Left lung (tissue), 10 donors: ENCODE measurements around the gene SLF1. TPM values are rescaled to one million over a fixed set of nuclear protein-coding genes. Genes with fewer than 3 reads are reported as not detected.

Experiments
- ATAC-seq: fragments of 200-7000 bp; cut with Tn5 transposase; one replicate; pipeline ENCODE4 v1.9.1; 2020; ENCODE audit warnings: moderate library complexity
- DNase-seq, 4 donors: peaks; one replicate each; pipeline ENCODE4 v3.0.0-alpha.2; 2013 to 2020
- H3K27ac ChIP-seq, 2 donors: fragments of 200-600 bp; sonication (generic) in 1 of 2; one replicate each; pipeline versions ENCODE4 v1.5.0 to v1.8.0; 2020 to 2021
- H3K27me3 ChIP-seq, 2 donors: fragments of 200-600 bp; sonication (generic) in 1 of 2; one replicate each; pipeline versions ENCODE4 v1.5.0 to v1.8.0; 2020 to 2021
- H3K36me3 ChIP-seq, 2 donors: fragments of 200-600 bp; sonication (generic) in 1 of 2; one replicate each; pipeline versions ENCODE4 v1.5.0 to v1.8.0; 2020 to 2021
- H3K4me1 ChIP-seq, 2 donors: fragments of 200-600 bp; one replicate each; pipeline ENCODE4 v1.8.0; 2021
- H3K4me3 ChIP-seq, 2 donors: fragments of 200-600 bp; sonication (generic) in 1 of 2; one replicate each; pipeline versions ENCODE4 v1.5.0 to v1.8.0; 2020 to 2021; ENCODE audit warnings: mild to moderate bottlenecking in 1 of 2
- H3K9me3 ChIP-seq, 2 donors: fragments of 200-600 bp; sonication (generic) in 1 of 2; one replicate each; pipeline versions ENCODE4 v1.5.0 to v1.8.0; 2020 to 2021
- intact Hi-C, 2 donors: fragments of 100-400 bp; cut with DNase I; formaldehyde crosslinking; loops; one replicate each; pipeline versions ENCODE4 v1.11.2 to v1.14.2; 2022
- polyA plus RNA-seq, 6 donors: library from polyadenylated mRNA; unstranded; fragments of 120-200 nt; gene quantifications; one replicate each; pipeline ENCODE4 v1.2.1, GENCODE V29; 2013; ENCODE audit not compliant: insufficient read length in 6 of 6
- total RNA-seq, 2 donors: library from RNA; stranded (reverse); fragmentation: NEBNext Ultra II Directional; extraction: Animal tissue kit (Norgen Biotek cat#: 25700); gene quantifications; one replicate each; pipeline ENCODE4 v1.2.1, GENCODE V29; 2021
- TF ChIP-seq, protein P1 (sequence below), 2 donors: fragments of 200-600 bp; sonication (generic) in 1 of 2; IDR thresholded peaks; one replicate each; pipeline versions ENCODE4 v1.5.0 to v1.8.0; 2021; ENCODE audit warnings: antibody characterized with exemption in 2 of 2
- donor health status: DM: no; HTN: yes; CAD: no.
- donor health status: DM: no; HTN: no; CAD: no.

Gene SLF1
- total and polyA plus RNA-seq, 8 donors = 5.7 to 22.0 (median 17.8) TPM

DNA sequence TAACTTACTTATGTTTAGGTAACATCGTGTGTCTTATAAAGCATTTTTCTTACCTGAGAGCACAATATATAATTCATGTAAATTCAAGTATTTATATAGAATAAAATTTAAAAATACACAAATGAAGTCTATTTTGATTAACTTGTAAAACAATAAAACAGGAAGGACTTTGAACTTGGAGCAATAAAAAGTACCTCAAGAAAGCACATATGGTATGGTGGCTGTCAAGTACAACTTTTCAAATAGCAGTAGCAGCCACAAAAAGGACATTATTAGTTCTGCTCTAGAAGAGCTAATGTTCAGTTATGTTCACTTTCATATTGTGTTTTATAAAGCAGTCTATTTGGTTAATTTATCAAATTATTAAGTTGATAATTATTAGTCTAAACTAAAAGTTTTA, 31.4 kb downstream of the SLF1 start:
- ATAC-seq = no peak
- H3K36me3 ChIP-seq = peaks cover 0 to 12% of the 10 kb centered on the region in 2 donors
- no peak for DNase-seq
- H3K4me1 ChIP-seq = no peaks in the 10 kb centered on the region
- no peak overlapping the region for H3K27ac ChIP-seq
- peaks cover 0 to under 1% of the 10 kb centered on the region in 2 donors for H3K9me3 ChIP-seq
- H3K4me3 ChIP-seq = no peak overlapping the region
- intact Hi-C loops = no loop called here
- TF ChIP-seq, protein P1, sequence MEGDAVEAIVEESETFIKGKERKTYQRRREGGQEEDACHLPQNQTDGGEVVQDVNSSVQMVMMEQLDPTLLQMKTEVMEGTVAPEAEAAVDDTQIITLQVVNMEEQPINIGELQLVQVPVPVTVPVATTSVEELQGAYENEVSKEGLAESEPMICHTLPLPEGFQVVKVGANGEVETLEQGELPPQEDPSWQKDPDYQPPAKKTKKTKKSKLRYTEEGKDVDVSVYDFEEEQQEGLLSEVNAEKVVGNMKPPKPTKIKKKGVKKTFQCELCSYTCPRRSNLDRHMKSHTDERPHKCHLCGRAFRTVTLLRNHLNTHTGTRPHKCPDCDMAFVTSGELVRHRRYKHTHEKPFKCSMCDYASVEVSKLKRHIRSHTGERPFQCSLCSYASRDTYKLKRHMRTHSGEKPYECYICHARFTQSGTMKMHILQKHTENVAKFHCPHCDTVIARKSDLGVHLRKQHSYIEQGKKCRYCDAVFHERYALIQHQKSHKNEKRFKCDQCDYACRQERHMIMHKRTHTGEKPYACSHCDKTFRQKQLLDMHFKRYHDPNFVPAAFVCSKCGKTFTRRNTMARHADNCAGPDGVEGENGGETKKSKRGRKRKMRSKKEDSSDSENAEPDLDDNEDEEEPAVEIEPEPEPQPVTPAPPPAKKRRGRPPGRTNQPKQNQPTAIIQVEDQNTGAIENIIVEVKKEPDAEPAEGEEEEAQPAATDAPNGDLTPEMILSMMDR (IDR thresholded peaks at IDR 0.05) = no peak
- no peaks in the 10 kb centered on the region for H3K27me3 ChIP-seq

DNA sequence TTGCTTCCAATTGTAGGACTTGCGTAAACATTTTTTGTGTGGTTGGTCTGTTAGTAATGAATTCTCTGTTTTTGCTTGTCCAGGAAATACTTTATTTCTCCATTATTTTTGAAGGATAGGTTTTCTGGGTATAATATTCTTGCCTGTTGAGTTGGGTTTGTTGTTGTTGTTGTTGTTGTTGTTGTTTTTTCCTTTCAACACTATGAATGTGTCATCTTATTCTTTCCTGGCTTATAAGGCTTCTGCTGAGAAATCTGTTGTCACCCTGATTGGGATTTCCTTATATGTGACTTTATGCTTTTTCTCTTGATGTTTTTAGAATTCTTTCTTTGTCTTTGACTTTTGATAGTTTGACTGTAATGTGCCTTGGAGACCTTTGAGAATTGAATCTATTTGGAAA, 39.8 kb downstream of the SLF1 start:
- H3K9me3 ChIP-seq = peaks cover 0 to 41% of the 10 kb centered on the region in 2 donors
- H3K36me3 ChIP-seq = peaks cover 0 to 51% of the 10 kb centered on the region in 2 donors
- intact Hi-C loops = no loop called here
- no peak overlapping the region for H3K4me3 ChIP-seq
- no peak overlapping the region for H3K27ac ChIP-seq
- TF ChIP-seq, protein P1 (IDR thresholded peaks at IDR 0.05) = no peak
- H3K4me1 ChIP-seq = no peaks in the 10 kb centered on the region
- ATAC-seq (no peak), DNase-seq (no peak)
- no peaks in the 10 kb centered on the region for H3K27me3 ChIP-seq

DNA sequence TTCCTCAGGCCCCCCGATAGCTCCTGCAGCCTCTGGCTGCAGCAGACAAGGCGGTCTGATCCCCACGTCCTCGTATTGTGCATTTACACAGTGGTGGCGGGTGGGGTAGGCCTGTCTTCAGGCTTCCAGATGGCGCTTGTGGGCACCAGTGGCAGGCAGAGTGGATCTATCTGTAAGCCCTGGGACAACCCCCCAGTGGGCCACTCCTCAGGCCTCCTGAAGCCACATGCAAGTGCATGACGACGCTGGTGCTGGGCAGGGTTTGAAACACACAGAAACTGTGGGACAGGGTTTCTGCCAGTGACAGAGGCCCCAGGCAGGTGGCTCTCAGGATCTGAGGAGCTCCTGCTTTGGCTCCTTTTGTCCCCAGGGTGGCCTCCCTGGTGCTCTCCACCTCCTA, 42.0 kb downstream of the SLF1 start:
- Histone ChIP-seq H3K27ac (no peak overlapping the region), H3K4me3 (no peak overlapping the region), H3K27me3 (no peaks in the 10 kb centered on the region), H3K36me3 (peaks cover 0 to 44% of the 10 kb centered on the region in 2 donors), H3K9me3 (peaks cover 0 to 34% of the 10 kb centered on the region in 2 donors), H3K4me1 (no peaks in the 10 kb centered on the region)
- TF ChIP-seq, protein P1 (IDR thresholded peaks at IDR 0.05) = no peak
- DNase-seq (no peak), ATAC-seq (no peak)
- intact Hi-C loops = no loop called here

DNA sequence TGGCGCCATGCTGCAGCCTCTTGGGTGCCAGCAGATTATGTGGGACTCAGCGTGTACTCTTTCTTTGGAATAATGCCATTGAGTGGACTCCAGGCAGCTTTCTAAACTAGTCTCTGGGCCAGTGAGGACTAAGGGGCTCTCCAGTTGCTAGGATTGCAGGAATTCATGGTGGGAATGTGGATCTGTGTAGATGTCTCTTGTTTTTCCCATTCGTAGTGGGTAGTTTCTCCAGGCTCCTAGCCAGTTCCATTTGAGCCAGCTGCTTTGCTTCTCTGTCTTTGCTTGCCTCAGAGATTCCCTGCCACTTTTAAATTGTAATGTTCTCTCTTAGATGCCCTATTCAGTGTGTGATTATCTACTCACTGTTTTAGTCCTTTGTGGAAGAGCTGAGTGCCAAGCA, 42.6 kb downstream of the SLF1 start:
- intact Hi-C loops = no loop called here
- no peak overlapping the region for H3K4me3 ChIP-seq
- peaks cover 0 to 42% of the 10 kb centered on the region in 2 donors for H3K36me3 ChIP-seq
- H3K9me3 ChIP-seq = peaks cover 0 to 28% of the 10 kb centered on the region in 2 donors
- ATAC-seq = no peak
- no peak overlapping the region for H3K27ac ChIP-seq
- no peaks in the 10 kb centered on the region for H3K27me3 ChIP-seq
- TF ChIP-seq, protein P1 (IDR thresholded peaks at IDR 0.05) = no peak
- no peaks in the 10 kb centered on the region for H3K4me1 ChIP-seq
- no peak for DNase-seq

DNA sequence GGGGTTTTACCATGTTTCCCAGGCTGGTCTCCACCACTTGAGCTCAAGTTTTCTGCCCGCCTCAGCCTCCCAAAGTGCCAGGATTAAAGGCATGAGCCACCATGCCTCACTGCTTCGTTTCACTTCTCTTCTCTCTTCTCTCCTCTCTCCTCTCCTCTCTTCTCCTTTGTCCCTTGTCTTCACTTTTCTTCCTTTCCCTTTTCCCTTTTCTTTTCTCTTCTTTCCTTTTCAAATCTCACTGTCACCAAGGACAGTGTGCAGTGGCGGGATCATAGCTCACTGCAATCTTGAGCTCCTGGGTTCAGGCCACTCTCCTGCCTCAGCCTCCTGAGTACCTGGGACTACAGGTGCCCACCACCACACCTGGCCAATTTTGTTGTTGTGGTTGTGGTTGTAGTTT, 49.5 kb downstream of the SLF1 start:
- intact Hi-C loops = no loop called here
- TF ChIP-seq, protein P1 (IDR thresholded peaks at IDR 0.05) = no peak
- no peak overlapping the region for H3K27ac ChIP-seq
- H3K27me3 ChIP-seq = no peaks in the 10 kb centered on the region
- H3K36me3 ChIP-seq = peaks cover 3 to 15% of the 10 kb centered on the region in 2 donors
- ATAC-seq = no peak
- H3K4me1 ChIP-seq = no peaks in the 10 kb centered on the region
- H3K4me3 ChIP-seq = no peak overlapping the region
- DNase-seq = no peak
- H3K9me3 ChIP-seq = no peaks in the 10 kb centered on the region
